ENCODE results near the gene CARTPT.

Gene CARTPT

DNA sequence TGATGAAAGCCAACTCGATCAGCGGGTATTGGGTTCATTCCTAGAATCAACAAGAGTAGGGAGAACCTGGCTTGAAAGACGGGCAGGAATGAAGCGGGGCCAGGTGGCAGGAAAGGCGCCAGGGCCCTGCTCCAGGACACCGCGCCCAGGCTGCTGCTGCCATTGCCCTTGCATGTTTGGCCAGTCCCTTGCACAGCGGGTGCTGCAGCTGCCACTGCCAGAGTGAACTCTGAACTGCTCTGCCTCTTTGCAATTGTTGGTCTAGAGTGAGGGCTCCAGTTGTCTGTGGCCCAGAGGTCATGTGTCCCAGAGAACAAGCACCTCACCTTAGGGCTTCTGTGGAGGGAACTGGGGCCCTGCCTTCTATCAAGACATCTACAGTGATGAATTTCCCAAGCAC lies 24.0 kb upstream of the CARTPT start:
- no peak overlapping the region for H3K27ac ChIP-seq
- TF ChIP-seq ZFX (IDR thresholded peaks at IDR 0.05), result no peak
- TF ChIP-seq, protein P1, sequence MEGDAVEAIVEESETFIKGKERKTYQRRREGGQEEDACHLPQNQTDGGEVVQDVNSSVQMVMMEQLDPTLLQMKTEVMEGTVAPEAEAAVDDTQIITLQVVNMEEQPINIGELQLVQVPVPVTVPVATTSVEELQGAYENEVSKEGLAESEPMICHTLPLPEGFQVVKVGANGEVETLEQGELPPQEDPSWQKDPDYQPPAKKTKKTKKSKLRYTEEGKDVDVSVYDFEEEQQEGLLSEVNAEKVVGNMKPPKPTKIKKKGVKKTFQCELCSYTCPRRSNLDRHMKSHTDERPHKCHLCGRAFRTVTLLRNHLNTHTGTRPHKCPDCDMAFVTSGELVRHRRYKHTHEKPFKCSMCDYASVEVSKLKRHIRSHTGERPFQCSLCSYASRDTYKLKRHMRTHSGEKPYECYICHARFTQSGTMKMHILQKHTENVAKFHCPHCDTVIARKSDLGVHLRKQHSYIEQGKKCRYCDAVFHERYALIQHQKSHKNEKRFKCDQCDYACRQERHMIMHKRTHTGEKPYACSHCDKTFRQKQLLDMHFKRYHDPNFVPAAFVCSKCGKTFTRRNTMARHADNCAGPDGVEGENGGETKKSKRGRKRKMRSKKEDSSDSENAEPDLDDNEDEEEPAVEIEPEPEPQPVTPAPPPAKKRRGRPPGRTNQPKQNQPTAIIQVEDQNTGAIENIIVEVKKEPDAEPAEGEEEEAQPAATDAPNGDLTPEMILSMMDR (conservative IDR thresholded peaks at IDR 0.05), result no peak

DNA sequence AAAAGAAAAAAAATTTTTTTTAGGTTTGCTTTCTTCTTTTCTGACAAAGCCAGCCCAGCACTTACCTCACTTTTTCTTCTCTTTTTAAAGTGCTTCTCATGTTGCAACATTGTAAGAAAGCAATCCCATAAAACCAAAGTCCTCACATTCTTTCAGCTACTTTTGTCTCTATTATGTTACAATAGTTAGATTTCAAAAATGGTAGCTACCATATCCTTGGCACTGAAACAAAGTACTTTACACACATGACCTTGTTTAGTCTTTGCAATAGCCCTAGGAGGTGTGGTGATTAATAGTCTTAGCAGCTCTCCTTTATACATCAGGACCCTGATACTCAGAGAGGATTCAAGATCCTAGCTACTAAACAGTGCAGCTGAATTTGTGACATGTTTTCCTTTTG lies 23.5 kb upstream of the CARTPT start:
- no peak for TF ChIP-seq ZFX (IDR thresholded peaks at IDR 0.05)
- TF ChIP-seq, protein P1 (conservative IDR thresholded peaks at IDR 0.05), result no peak
- H3K27ac ChIP-seq, result no peak overlapping the region

DNA sequence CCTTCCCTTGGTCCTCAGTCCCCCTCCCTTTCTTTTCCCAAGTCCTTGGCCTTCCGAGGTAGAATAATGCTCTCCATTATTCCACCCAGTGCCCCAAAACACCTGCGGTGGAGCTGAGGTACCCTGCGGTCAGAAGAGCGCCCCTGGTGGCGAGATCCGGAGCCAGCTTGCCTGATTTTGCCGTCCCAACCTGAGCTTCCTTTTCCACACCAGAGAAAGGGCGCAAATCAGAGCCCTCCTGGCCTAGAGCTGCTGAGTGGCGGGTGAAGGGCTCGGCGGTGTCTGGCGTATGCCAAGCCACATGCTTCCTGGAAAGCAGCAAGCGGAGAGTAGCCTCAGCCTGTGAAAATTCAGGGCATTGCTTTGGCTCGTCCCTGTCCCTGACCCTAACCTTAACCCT lies 21.1 kb upstream of the CARTPT start:
- TF ChIP-seq, protein P1 (conservative IDR thresholded peaks at IDR 0.05), result peak; percentile 54
- no peak for TF ChIP-seq ZFX (IDR thresholded peaks at IDR 0.05)
- H3K27ac ChIP-seq, result no peak overlapping the region

DNA sequence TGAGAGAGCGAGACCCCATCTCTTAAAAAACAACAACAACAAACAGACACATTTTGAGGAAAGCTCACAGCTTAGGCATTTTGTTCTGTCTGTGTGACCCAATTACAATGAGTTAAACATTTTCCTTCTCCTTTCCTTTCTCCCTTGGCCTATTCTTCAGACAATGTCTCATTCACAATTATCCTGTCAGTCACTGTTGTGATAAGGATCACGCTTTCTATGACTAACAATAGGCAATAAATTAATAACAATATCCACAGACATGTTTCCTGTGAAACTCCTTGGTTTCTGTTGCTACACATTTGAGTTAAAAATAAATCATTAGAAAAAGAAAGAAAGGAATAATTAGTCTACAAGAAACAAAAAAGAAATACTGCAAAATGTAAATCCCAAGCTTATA lies 19.8 kb upstream of the CARTPT start:
- no peak overlapping the region for H3K27ac ChIP-seq
- TF ChIP-seq, protein P1 (conservative IDR thresholded peaks at IDR 0.05), result no peak
- TF ChIP-seq ZFX (IDR thresholded peaks at IDR 0.05), result no peak

DNA sequence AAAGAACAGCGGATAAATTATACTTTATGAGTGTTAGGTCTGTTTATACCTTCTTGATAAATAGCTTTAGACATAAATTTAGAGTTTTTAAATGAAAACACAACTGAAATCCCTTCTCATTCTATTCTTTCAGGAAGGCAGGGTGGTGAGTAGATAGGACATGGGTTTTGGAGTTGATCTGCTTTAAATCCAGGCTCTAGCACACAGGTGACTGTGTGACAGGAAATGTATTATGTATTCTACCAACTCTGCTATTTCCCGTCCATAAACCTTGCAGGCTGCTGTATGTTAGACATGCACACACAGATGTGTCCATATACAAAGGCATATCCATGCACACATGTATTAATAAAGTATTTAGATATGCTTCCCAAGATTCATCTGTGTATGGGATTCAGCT lies 19.3 kb upstream of the CARTPT start:
- no peak for TF ChIP-seq ZFX (IDR thresholded peaks at IDR 0.05)
- no peak overlapping the region for H3K27ac ChIP-seq

DNA sequence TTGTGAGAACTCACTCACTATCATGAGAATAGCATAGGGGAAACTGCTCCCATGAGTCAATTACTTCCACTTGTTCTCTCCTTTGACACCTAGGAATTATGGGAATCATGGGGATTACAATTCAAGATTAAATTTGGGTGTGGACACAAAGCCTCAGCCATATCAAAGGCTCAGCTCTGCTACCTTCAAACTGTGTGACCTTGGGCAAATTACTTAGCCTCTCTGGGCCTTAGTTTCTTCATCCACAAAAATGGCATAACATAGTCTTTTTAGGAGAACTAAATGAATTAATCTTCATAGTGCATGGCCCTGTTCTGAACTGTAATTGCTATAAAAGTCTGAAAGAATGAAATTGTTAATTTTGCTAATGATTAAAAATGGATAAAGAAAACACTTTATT lies 18.3 kb upstream of the CARTPT start:
- no peak overlapping the region for H3K27ac ChIP-seq
- TF ChIP-seq, protein P1 (conservative IDR thresholded peaks at IDR 0.05), result no peak
- TF ChIP-seq ZFX (IDR thresholded peaks at IDR 0.05), result no peak

DNA sequence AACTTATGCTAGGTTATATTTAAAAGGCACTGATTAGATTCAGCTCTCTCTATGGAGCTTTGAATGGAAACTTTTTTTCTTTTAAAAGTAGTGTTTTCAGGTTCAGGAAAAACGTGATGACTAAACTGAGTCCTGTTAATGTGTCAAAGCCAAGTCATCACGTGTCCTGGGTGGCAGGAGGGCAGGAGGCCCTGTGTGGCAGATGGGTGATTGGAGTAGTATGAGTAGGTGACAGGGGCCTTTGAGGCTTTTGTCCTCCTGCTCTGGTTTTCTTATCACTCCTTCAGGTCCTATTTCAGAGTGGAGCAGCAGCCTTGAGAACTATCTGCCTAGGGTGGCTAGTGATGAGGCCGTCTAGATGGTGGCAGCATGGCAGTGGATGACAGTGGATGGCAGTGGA lies 17.7 kb upstream of the CARTPT start:
- no peak for TF ChIP-seq ZFX (IDR thresholded peaks at IDR 0.05)
- TF ChIP-seq, protein P1 (conservative IDR thresholded peaks at IDR 0.05), result no peak
- H3K27ac ChIP-seq, result no peak overlapping the region

DNA sequence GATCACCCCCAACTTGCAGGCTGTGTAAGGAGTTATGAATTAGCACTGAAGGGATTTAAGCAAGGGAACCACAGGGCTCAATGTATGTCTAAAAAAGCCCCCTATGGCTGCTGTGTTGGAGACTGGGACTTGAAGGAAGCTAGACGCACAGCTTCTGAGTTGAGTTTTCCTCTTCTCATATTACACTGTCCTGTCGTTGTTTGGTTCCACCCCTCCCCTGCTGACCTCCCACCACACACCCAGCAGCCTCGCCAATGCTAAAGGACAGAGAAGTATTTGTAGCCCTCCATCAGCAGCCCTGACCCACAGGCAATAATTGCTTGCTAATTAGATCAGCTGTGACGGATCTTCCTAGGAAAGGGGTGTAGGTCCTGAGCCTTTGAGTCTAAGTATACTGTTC lies 15.1 kb upstream of the CARTPT start:
- peak overlapping the region; percentile 6; the same call in 1 of the 2 replicates for H3K27ac ChIP-seq
- TF ChIP-seq, protein P1 (conservative IDR thresholded peaks at IDR 0.05), result no peak
- no peak for TF ChIP-seq ZFX (IDR thresholded peaks at IDR 0.05)

All from C4-2B (cell line).